Lower leg skin (tissue), 3 donors: ENCODE measurements around the gene CTNND2.

Experiments
- CTCF ChIP-seq, 3 donors: fragments of 450-650 bp; IDR thresholded peaks; one replicate each; pipeline ENCODE4 v1.5.1; 2016; ENCODE audit warnings: antibody characterized with exemption in 3 of 3, mild to moderate bottlenecking in 3 of 3, moderate library complexity in 2 of 3
- POLR2A ChIP-seq, 2 donors: fragments of 450-650 bp; IDR thresholded peaks; one replicate each; pipeline ENCODE4 v1.6.1; 2016 to 2017; ENCODE audit warnings: antibody characterized with exemption in 2 of 2, mild to moderate bottlenecking in 1 of 2, moderate library complexity in 1 of 2

- TF ChIP-seq CTCF (IDR thresholded peaks at IDR 0.05), result no peak
- no peak for TF ChIP-seq POLR2A (IDR thresholded peaks at IDR 0.05)
Observed at GRCh38 chr5:11595045-11595444, 309.2 kb downstream of the CTNND2 start.
